ENCODE results near the gene HIGD1A.
A peak's percentile ranks its signal among the peaks of the same experiment; 100 is the strongest.

The HIGD1A gene

DNA sequence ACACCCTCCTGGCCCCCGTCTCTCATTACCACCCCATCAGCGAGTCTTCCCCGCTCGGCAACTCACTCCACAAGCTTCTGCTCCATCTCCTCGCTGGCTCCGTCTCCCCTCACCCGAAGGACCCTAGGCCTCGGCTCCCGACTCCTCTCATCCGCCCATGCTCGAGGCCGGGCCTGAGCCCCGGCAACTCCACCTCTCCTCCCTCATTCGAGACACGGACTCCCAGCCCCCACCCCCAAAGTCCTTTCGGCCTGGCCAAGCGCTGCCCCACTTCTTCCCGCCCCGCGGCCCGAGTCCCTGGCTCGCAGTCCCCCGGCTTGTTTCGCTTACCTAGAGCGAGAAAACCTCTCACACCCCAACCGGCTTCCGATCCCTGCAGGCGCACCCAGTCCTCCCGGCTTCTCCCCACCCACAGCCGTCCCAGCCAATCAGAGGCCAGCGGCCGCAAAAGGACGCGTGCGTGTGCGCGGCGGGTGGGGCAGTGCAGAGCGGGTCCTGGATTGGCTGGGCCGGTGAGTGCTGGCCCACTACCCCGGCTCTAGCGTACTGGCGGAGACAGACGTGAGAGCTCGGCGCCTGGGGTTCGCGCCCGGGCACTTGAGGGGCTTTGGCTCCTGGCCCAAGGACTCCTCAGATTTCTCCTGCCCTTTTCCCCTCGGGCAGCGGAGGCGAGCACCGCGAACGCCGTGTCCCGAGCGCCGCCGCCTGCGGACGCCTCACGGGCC is at the start of gene HIGD1A:
TSS of gene HIGD1A (minus strand) at position 385 of the 725 bp plus-strand sequence. CDS start 10,237 bp downstream, outside the sequence.
- no peak for TF ChIP-seq ZNF274 (IDR thresholded peaks at IDR 0.05; ENCODE audit: low read depth, low read length)
- H3K4me3 ChIP-seq (ENCODE audit: low read length) = peak within 1 kb of the TSS; percentile 91

- no peak for TF ChIP-seq ZNF274 (IDR thresholded peaks at IDR 0.05; ENCODE audit: low read depth, low read length)
- no peak overlapping the region for H3K4me3 ChIP-seq (ENCODE audit: low read length)
Observed at GRCh38 chr3:42853739-42854302, 49.5 kb upstream of the HIGD1A start.

GRCh38 chr3:42853056-42853455 is 48.8 kb upstream of the HIGD1A start:
- H3K4me3 ChIP-seq (ENCODE audit: low read length) = no peak overlapping the region
- TF ChIP-seq ZNF274 (IDR thresholded peaks at IDR 0.05; ENCODE audit: low read depth, low read length) = no peak

DNA sequence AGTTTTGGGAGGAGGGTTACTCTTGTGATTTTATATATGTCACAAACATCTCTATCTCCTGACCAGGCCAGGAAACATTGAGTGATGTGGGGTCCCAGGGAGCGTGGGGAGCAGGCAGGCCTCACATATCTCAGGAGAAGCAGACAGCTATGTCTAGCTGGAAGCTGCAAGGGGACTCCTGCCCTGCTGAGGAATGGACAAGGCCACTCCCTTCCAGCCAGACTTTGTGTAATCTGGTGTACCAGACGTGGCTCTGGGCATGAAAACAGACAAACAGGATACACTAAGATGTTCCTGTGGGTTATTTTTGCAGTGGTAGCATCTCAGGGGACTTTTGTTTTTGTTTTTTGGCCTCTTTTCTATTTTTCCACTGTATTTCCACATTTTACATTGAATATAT is 48.2 kb upstream of the HIGD1A start:
- no peak for TF ChIP-seq ZNF274 (IDR thresholded peaks at IDR 0.05; ENCODE audit: low read depth, low read length)
- H3K4me3 ChIP-seq (ENCODE audit: low read length) = no peak overlapping the region

DNA sequence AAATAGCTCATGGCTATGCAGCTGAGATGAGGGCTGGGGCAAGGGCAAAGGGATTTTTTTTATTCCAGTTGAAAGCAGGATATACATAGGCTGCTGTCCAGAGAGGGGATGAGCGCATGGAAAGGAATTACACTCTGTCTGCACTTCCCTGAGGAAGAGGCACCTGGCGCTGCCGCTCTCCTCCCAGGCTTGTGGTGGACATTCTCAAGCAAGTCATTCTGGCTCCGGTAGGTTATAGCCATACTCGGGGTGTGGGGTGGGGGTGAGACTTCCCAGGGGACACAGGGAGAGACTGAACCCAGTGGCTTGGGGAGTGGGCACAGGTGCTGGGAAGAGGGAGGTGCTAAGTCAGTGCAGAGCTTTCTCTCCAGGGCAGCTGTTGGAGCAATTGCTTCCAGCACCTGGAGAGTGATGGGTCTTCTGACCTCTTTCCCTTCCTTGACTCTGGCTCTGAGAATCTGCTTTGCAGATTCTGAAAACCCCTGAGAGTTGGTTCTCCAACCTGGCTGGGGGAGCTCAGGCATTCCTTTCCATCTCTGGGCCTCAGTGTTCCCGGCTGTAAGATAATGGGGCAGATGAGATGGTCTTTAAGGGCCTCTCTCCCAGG is 47.0 kb upstream of the HIGD1A start:
- no peak for TF ChIP-seq ZNF274 (IDR thresholded peaks at IDR 0.05; ENCODE audit: low read depth, low read length)
- no peak overlapping the region for H3K4me3 ChIP-seq (ENCODE audit: low read length)

- TF ChIP-seq ZNF274 (IDR thresholded peaks at IDR 0.05; ENCODE audit: low read depth, low read length) = no peak
- H3K4me3 ChIP-seq (ENCODE audit: low read length) = no peak overlapping the region
Observed at GRCh38 chr3:42850263-42850662, 46.0 kb upstream of the HIGD1A start.

- no peak overlapping the region for H3K4me3 ChIP-seq (ENCODE audit: low read length)
- no peak for TF ChIP-seq ZNF274 (IDR thresholded peaks at IDR 0.05; ENCODE audit: low read depth, low read length)
Observed at GRCh38 chr3:42849017-42849416, 44.7 kb upstream of the HIGD1A start.

DNA sequence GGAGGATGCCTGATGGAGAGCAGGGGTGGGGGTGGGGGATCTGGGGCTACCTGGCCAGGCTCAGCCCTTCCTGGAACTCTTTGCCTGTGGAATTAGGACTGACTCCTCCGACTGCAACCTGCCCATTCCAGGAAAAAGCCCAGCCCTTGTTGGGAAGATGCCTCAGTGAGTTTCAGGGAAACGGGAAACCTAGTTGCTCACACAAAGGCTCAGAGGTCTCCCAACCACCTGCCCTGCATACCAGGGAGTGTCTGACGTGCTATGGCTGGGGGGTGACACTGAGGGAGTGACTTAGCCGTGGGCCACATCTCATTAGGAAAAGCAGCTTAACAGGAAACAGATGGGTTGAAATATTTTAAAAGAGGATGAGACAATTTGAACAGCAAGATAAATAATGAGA is 43.4 kb upstream of the HIGD1A start:
- H3K4me3 ChIP-seq (ENCODE audit: low read length) = no peak overlapping the region
- TF ChIP-seq ZNF274 (IDR thresholded peaks at IDR 0.05; ENCODE audit: low read depth, low read length) = no peak

DNA sequence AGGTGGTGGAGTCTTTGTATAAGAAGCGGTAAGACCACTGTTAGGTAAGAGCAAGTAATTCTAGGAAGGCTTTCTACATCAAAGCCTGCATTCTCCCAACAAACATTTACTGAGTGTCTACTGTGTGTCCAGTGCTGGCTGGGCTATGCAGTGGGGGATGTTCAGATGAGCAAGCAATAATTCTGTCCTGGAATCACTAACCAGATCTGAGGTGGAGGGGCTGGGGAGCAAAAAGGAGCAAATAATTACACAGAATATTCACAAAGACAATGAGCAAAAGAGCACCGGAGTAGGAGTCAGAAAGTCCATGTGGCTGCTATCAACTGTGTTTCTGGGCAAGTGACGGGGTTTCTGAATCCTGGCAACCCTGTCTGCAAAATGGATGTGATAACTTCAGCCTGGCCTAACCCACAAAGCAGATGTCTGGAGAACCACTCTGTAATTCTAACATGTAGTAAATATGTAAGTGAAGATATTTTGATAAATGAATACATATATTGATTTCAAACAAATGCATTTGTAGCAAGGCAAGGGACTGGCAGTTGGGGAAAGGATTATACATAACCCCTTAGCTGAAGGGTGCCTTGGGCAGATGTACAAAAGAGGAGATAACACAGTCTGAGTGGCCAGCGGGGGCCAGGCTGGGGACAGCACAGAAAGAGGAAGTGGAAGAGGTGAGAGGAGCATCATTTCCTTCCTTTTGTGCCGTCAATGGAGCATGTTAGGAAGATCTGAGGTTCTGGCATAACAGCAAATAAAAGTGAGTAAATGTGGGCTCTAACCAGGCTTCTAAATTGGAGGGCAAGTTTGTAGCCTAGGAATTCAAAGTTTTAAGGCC is 42.6 kb upstream of the HIGD1A start:
- no peak overlapping the region for H3K4me3 ChIP-seq (ENCODE audit: low read length)
- TF ChIP-seq ZNF274 (IDR thresholded peaks at IDR 0.05; ENCODE audit: low read depth, low read length) = no peak

- TF ChIP-seq ZNF274 (IDR thresholded peaks at IDR 0.05; ENCODE audit: low read depth, low read length) = no peak
- H3K4me3 ChIP-seq (ENCODE audit: low read length) = no peak overlapping the region
Observed at GRCh38 chr3:42844815-42845214, 40.5 kb upstream of the HIGD1A start.

GRCh38 chr3:42844412-42844713 is 40.1 kb upstream of the HIGD1A start:
- H3K4me3 ChIP-seq (ENCODE audit: low read length) = no peak overlapping the region
- TF ChIP-seq ZNF274 (IDR thresholded peaks at IDR 0.05; ENCODE audit: low read depth, low read length) = no peak

DNA sequence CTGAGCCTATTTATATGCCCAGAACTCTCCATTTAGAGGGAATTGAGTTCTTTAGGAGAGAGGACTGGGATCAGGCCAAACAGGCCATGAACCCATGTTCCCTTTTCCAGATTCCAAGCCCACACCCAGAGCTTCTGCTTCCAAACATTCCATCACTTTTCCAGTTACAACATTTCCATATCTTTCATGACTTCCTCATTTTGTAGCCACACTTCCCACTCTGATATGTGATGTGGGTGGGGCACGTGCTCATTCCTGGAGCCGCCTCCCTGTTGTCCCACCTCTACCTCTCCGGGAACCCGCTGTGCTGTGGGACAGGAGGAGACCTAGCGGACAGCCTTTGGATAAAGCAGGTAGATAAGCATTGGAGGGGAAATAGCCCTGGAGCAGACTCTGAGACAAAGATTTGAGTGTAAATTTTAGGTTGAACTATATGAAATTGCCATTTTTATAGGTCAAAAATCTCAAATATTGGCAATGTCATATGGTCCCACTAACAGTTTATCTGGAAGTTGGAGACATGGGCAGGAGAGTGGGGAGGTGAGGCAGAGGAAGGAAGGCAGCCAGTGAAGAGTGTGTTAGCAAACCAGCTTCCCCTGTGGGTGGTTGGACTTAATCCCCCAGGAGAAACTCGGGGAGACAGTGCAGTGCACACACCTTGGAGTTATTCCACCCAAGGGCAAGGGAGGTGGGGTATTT is 39.6 kb upstream of the HIGD1A start:
- no peak for TF ChIP-seq ZNF274 (IDR thresholded peaks at IDR 0.05; ENCODE audit: low read depth, low read length)
- H3K4me3 ChIP-seq (ENCODE audit: low read length) = no peak overlapping the region

DNA sequence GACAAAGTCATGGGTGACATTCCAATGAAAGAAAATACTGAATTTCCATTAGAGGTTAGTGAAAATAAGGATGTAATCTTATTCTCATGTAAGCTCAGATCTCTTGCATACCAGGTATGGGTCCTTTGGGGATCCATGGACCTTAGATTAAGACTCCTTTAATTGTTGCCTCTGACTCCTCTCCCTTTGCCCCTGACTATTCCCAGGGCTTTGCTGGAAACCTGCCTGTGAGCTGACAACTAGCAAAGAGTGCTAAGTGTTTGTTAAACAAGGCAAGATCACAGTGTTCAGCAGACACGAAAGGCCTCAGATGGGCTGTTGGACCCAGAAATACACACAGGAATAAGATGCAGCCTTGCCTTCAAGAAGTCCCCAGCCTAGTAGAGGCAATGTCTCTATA is 37.0 kb upstream of the HIGD1A start:
- no peak for TF ChIP-seq ZNF274 (IDR thresholded peaks at IDR 0.05; ENCODE audit: low read depth, low read length)

GRCh38 chr3:42839616-42840015 is 35.3 kb upstream of the HIGD1A start:
- no peak for TF ChIP-seq ZNF274 (IDR thresholded peaks at IDR 0.05; ENCODE audit: low read depth, low read length)
- no peak overlapping the region for H3K4me3 ChIP-seq (ENCODE audit: low read length)

More for the DNA sequence above, 37.0 kb upstream of the HIGD1A start:
- no peak overlapping the region for H3K4me3 ChIP-seq (ENCODE audit: low read length)

Data from GM08714 (cell line).